ENCODE data around the gene MOB3A. TPM values are rescaled to one million over a fixed set of nuclear protein-coding genes. Genes with fewer than 3 reads are reported as not detected.

The MOB3A gene
- polyA plus RNA-seq, 1 of the 3 experiments (the other 2 are of a cell fraction): 24.1 TPM

DNA sequence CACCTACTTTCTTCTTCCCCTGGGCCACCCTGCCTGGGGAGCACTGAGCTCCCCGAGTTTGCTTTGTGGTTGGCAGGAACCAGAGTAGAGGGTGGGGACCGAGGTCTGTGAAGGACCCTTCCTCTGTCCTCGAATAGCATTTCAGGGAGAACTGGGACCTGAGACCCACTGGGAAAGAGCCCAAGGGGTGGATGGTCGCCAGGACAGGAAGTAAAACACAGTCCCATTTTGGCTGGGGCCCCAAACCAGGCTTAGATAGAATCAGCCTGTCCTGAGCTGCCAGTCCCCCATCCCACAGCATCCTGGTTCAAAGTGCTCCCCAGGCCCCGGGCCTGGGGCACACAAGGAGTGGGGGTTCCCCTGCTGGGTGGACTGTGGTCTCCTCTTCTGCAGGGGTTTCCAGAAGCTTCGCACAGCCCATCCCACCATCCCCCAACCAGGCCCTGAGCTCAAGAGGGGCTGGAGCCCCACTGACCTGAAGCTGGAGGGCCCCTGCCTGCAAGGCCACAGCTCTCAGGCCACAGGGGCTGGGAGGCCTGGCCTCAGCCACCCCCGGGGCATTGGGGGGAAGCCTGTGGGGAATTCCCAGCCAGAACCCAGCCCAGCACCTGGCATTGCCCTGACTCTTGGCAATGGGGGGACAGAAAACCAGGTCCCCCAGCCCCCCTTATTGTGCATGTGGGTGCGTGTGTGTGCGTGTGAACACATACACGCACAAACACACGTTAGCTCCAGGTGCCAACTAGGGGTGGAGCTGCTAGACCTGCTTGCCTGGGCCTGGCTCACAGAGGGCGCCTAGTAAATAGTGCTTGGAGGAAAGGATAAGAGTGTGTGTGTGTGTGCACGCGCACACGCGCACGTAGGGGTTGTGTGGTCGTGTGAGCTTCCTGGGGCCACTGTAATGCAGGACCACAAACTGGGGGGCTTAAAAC, 44.1 kb downstream of the MOB3A start:
- H3K4me2 ChIP-seq: peak overlapping the region; percentile 68
- H3K27ac ChIP-seq (ENCODE audit: low read depth in 2 of 2, low read length in 1 of 2): peak overlapping the region; percentile 37 to 88; a peak in 2 of 4 replicates
- peak overlapping the region; percentile 50 for H3K9ac ChIP-seq
- DNase-seq: no peak
- H3K36me3 ChIP-seq (replicated peaks in 1 of 2; ENCODE audit: control insufficient read depth in 1 of 2, insufficient read depth in 2 of 2, low read length in 1 of 2): peaks cover 0 to 9% of the 10 kb centered on the region in 2 experiments
- CTCF ChIA-PET: interaction anchor here (0.6 to 2.7 kb wide), 9 partner anchors 9 to 547 kb away, joined by 3 to 16 read pairs (median 3); no protein-coding TSS in a partner anchor
- H2AFZ ChIP-seq (ENCODE audit: low read depth): peak overlapping the region; percentile 85
- POLR2A ChIA-PET: interaction anchor here (0.6 to 1.8 kb wide), 7 partner anchors 10 to 167 kb away, joined by 3 to 13 read pairs (median 4); partner anchors contain the start of genes ABHD17A and BTBD2
- peaks cover 37% of the 10 kb centered on the region; the same call in 1 of the 2 replicates for H3K79me2 ChIP-seq (ENCODE audit: insufficient read depth)
- TF ChIP-seq EP300 (IDR thresholded peaks at IDR 0.05; ENCODE audit: borderline replicate concordance in 1 of 2, low read depth in 1 of 2, low read length in 1 of 2) (no peak), FOSL2 (IDR thresholded peaks at IDR 0.05; ENCODE audit: borderline replicate concordance, low read depth) (no peak), CHD2 (IDR thresholded peaks at IDR 0.05; ENCODE audit: low read length, partially characterized antibody) (no peak), MAX (IDR thresholded peaks at IDR 0.05; ENCODE audit: low read depth) (no peak)
- H4K20me1 ChIP-seq (ENCODE audit: insufficient read depth): peaks cover 36% of the 10 kb centered on the region
- no peaks in the 10 kb centered on the region for H3K9me3 ChIP-seq
- H3K27me3 ChIP-seq (ENCODE audit: insufficient read depth): no peaks in the 10 kb centered on the region
- peaks cover 31 to 61% of the 10 kb centered on the region in 2 experiments; a peak in 3 of 4 replicates for H3K4me1 ChIP-seq (ENCODE audit: control insufficient read depth in 1 of 2, insufficient read depth in 2 of 2, low read depth in 1 of 2, low read length in 1 of 2)
- WGBS (ENCODE audit: low lambda C conversion rate): 80% methylated on average over 16 of the region's 18 CpGs
- H3K9me2 ChIP-seq: no peaks in the 10 kb centered on the region
- no peak overlapping the region for H3K4me3 ChIP-seq (ENCODE audit: low read depth in 2 of 2, low read length in 1 of 2)
- H3F3A ChIP-seq (replicated peaks; ENCODE audit: insufficient read depth): peaks cover 17% of the 10 kb centered on the region

DNA sequence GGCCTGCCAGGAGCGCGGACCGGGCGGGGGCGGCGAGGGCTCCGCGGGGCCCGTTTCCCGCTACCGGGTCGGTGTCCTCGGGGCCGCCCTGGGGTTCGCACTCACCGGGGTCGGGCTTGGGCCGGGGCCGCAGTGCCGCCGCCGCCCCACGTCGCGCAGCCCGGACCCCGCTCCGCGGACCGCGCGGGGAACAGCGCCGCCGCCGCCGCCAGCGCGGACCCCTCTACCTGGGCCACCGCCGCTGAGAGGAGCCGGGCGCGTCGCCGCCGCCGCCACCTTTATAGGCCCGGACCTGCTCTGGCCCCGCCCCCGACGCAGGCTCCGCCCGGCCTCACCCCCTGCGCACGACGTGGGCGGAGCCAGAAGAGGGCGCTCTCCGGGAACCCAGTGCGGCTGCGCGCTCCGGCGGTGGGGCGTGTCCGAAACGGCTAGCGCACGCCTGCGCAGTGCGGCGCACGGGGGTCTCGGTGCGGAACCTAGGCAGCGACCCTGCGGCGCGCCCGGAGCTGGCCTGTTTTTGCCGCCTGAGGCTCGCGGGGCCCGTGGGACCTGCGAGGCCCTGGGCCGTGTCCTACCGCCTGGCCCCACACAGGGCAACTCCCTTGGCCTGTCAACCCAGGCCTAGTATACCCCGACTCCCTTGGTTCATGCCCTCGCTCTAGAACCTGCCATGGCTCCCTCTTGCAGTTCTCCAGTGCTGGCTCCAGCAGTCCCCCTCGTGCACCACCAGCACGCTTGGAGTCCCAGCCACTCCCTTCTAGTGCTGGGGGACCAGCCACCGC, 44.9 kb downstream of the MOB3A start, which contains the start of gene MKNK2:
Gene MKNK2, minus strand, starts transcription at position 254 of the 782 bp plus-strand sequence. CDS start 393 bp downstream, outside the sequence.
- Histone ChIP-seq H3F3A (replicated peaks; ENCODE audit: insufficient read depth) (peaks cover 14% of the 10 kb centered on the region), H3K9me2 (no peaks in the 10 kb centered on the region), H3K79me2 (ENCODE audit: insufficient read depth) (peaks cover 45% of the 10 kb centered on the region), H3K4me2 (peak within 1 kb of the TSS; percentile 98), H4K20me1 (ENCODE audit: insufficient read depth) (peaks cover 45% of the 10 kb centered on the region), H2AFZ (ENCODE audit: low read depth) (peak within 1 kb of the TSS; percentile 85), H3K4me3 (ENCODE audit: low read depth in 2 of 2, low read length in 1 of 2) (peak within 1 kb of the TSS; percentile 90 to 94), H3K4me1 (ENCODE audit: control insufficient read depth in 1 of 2, insufficient read depth in 2 of 2, low read depth in 1 of 2, low read length in 1 of 2) (peaks cover 29 to 57% of the 10 kb centered on the region in 2 experiments; a peak in 3 of 4 replicates), H3K36me3 (replicated peaks in 1 of 2; ENCODE audit: control insufficient read depth in 1 of 2, insufficient read depth in 2 of 2, low read length in 1 of 2) (peaks cover 0 to 12% of the 10 kb centered on the region in 2 experiments), H3K9ac (peak within 1 kb of the TSS; percentile 82), H3K9me3 (no peaks in the 10 kb centered on the region), H3K27me3 (ENCODE audit: insufficient read depth) (no peaks in the 10 kb centered on the region), H3K27ac (ENCODE audit: low read depth in 2 of 2, low read length in 1 of 2) (peak within 1 kb of the TSS; percentile 37 to 88; a peak in 3 of 4 replicates)
- 31% methylated on average over 4 of the region's 93 CpGs for WGBS (ENCODE audit: low lambda C conversion rate)
- peak; percentile 99 for DNase-seq
- ChIA-PET CTCF (interaction anchor here (0.9 to 2.7 kb wide), 6 partner anchors 10 to 31 kb away, joined by 3 to 16 read pairs (median 4); no protein-coding TSS in a partner anchor), POLR2A (interaction anchor here (0.6 to 1.8 kb wide), 7 partner anchors 9 to 166 kb away, joined by 3 to 13 read pairs (median 4); partner anchors contain the start of genes ABHD17A and BTBD2)
- TF ChIP-seq, protein P1, sequence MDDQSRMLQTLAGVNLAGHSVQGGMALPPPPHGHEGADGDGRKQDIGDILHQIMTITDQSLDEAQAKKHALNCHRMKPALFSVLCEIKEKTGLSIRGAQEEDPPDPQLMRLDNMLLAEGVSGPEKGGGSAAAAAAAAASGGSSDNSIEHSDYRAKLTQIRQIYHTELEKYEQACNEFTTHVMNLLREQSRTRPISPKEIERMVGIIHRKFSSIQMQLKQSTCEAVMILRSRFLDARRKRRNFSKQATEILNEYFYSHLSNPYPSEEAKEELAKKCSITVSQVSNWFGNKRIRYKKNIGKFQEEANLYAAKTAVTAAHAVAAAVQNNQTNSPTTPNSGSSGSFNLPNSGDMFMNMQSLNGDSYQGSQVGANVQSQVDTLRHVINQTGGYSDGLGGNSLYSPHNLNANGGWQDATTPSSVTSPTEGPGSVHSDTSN (IDR thresholded peaks at IDR 0.05): 0 out of 2 replicates have a peak, but pooled peaks have one; percentile 27
- TF ChIP-seq RXRA (IDR thresholded peaks at IDR 0.05; ENCODE audit: borderline replicate concordance, low read depth): no peak
- no peak for TF ChIP-seq FOXM1 (IDR thresholded peaks at IDR 0.05; ENCODE audit: low read depth)
- TF ChIP-seq CHD2 (IDR thresholded peaks at IDR 0.05; ENCODE audit: low read length, partially characterized antibody): no peak
- 0 out of 2 replicates have a peak, but pooled peaks have one; percentile 26 for TF ChIP-seq RCOR1 (IDR thresholded peaks at IDR 0.05; ENCODE audit: low read length)
- TF ChIP-seq ELF1 (IDR thresholded peaks at IDR 0.05): no peak
- TF ChIP-seq CTCF (IDR thresholded peaks at IDR 0.05): peak; percentile 40
- no peak for TF ChIP-seq MEF2A (IDR thresholded peaks at IDR 0.05; ENCODE audit: borderline replicate concordance, low read depth)
- TF ChIP-seq MAX (IDR thresholded peaks at IDR 0.05; ENCODE audit: low read depth): no peak
- TF ChIP-seq SMC3 (IDR thresholded peaks at IDR 0.05; ENCODE audit: low read depth, low read length): peak; percentile 15; the same call in 1 of the 2 replicates
- TF ChIP-seq SIN3A (IDR thresholded peaks at IDR 0.05; ENCODE audit: borderline replicate concordance, low read depth, low read length): no peak
- no peak for TF ChIP-seq TEAD4 (IDR thresholded peaks at IDR 0.05; ENCODE audit: borderline replicate concordance, insufficient read depth)
- no peak for TF ChIP-seq USF2 (IDR thresholded peaks at IDR 0.05; ENCODE audit: borderline replicate concordance, low read depth, low read length)
- TF ChIP-seq NRF1 (IDR thresholded peaks at IDR 0.05; ENCODE audit: low read depth, low read length): peak; percentile 97
- no peak for TF ChIP-seq RFX5 (IDR thresholded peaks at IDR 0.05; ENCODE audit: low read length)
- TF ChIP-seq FOXJ3 (CRISPR knock-in tag; IDR thresholded peaks at IDR 0.05): no peak
- no peak for TF ChIP-seq EP300 (IDR thresholded peaks at IDR 0.05; ENCODE audit: borderline replicate concordance in 1 of 2, low read depth in 1 of 2, low read length in 1 of 2)
